Stimulated activated CD8-positive, alpha-beta memory T cell treated with anti-CD3 and anti-CD28 coated beads, Interleukin-7, amount 100 ng/mL, for 48 hours (primary cell): ENCODE data around the gene MPG.

ENCODE experiments used
- DNase-seq, 2 donors: peaks; one replicate each; pipeline ENCODE4 v3.0.0-alpha.2; 2020; ENCODE audit warnings: low read depth in 1 of 2; ENCODE audit errors: extremely low read depth in 1 of 2

MPG gene

DNA sequence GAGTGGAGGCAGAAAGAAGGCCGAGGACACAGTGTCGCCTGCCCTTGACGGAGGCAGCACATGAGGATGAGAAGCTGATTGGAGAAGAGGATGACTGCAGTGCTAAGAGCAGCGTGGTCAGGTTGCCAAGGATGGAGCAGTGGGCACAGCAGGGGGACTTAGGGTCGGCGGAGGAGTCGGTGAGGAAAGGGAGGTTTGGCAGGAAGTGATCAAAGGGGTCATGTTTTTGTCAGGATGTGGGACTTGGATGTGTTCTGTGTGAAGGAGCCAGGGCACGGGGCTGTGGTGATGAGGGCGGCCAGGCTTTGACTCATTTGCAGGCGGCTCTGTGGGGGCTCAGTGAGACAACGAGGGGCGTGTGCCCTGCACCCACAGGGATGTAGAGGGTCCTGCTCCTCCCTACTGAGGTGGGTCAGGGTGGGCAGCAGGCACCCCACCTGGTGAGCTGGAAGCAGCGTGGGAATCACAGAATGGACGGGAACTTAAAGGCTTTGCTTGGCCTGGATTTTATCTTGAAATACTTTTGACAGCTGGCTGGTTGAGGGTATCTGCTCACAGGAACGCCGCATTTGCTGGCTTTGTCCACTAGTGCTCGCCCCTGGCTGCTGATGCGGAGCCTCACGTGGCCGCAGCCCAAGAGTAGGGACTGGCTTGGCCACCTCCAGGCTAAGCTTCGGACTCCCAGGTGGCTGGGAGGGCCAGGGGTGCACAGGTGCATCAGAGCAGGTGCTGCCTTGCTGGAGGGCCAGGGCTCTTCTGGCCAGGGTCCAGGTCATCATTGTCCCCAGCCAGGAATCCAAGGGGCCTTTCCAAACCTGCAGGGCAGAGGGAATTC is 6.0 kb downstream of the MPG start:
- DNase-seq = no peak

- peak; percentile 62 to 78 for DNase-seq
These were observed 6.8 kb downstream of the MPG start for GRCh38 chr16:84718-85406.

- DNase-seq = no peak
These were observed 7.4 kb downstream of the MPG start for GRCh38 chr16:85407-85782.

- DNase-seq = no peak
These were observed 7.8 kb downstream of the MPG start for GRCh38 chr16:85865-86264.

- no peak for DNase-seq
These were observed 8.5 kb downstream of the MPG start for GRCh38 chr16:86483-86952.

- DNase-seq = no peak
These were observed 10.6 kb downstream of the MPG start for GRCh38 chr16:88613-89012.

- no peak for DNase-seq
These were observed 11.6 kb downstream of the MPG start for GRCh38 chr16:89391-90302.

DNA sequence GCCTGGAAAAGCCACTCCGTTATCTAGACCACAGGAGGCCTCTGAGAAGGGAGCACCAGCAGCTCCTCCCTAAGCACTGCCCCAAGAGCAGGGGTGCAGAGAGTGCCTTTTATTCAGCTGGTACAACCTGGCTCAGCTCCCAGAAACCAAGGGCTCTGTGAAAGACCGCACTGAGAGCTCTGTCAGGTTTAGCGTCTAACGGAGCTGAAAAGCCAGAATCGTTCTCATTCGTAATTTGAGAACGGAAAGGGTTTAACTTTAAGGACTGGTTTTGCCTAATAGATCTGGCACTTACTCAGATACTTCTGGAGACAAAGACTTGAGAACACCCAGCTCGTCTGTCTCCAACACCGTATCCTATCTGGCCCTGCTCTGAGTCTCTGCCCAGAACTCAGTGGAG is 13.5 kb downstream of the MPG start:
- no peak for DNase-seq

DNA sequence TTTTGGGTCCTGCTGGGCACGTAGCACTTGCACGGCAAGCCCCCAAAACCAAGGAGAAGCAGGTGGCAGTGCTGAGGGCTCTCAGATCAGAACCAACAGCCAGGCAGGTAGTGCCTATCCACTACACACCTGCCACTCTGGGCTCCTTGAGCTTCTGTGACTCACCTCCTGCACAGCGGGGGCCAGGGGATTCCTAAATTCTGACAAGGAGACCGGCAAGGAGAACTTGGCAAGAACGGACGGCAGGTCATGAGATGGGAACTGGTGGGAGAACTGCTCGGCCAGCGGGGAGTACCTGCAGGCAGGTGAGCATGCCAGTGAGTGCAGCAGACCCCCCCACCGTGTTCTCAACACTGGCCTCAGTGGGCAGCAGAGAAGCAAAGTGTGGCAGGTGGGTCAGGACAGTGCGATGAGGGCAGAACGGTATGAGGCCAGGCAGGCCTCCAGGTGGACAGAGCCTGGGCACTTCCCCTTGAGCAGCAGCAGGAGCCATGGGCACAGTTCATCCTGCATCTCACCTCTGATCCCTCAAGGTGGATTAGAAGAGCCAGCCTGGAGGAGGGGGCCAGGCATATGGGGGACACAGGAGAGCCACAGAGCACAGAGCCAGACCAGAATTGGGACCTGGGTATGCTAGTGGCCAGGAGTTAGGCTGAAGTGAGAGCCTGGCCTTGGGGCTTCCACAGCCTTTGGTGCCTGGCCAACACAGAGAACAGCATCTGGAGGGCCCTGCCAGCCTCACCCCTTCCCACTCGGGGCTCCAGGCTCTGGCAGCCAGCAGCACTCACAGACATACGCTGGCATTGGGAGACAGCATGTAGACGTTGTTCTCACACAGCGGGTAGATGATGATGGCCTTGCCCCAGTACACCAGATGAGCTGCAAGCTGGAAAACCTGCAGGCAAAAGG is 14.7 kb downstream of the MPG start:
- DNase-seq = no peak

DNA sequence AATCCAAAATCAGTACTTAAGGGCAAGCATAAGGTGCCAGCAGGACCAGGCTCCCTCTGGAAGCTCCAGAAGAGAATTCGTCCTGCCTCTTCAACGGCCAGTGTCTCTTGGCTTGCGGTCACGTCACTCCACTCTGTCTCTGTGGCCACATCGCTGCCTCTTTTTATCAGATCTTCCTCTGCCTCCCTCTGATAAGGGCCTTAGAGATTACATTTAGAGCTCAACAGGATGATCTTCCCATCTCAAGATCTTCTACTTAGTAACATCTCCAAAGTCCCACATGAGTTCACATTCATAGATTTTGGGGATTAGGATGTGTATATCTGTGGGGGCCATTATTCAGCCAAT is 16.9 kb downstream of the MPG start:
- DNase-seq = no peak

- peak; percentile 79 to 81 for DNase-seq
These were observed 18.9 kb downstream of the MPG start for GRCh38 chr16:96935-97381.

GRCh38 chr16:97822-98221 is 19.8 kb downstream of the MPG start:
- DNase-seq = no peak

DNA sequence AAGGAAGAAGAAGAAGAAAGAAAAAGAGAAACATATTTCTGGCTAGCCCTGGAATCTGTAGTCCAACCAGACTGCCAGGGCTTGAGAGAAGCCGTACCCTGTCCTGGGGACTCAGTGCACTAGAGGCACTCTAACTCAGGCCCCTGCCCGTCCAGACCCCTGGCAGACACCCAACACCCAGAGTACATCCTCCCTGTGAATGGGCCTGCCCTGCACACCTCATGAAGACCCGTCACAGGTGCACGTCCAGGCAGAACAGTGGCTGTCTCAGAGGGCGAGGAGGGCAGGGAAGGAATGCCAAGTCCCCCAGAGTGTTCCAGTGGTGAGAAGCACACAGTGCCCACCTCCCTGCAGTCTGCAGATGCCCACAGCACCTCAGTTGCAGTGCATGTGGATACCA is 23.0 kb downstream of the MPG start:
- DNase-seq = no peak

GRCh38 chr16:101586-101985 is 23.6 kb downstream of the MPG start:
- DNase-seq = no peak

GRCh38 chr16:102060-102855 is 24.2 kb downstream of the MPG start:
- no peak for DNase-seq

- DNase-seq = no peak
These were observed 26.3 kb downstream of the MPG start for GRCh38 chr16:104355-104754.

- DNase-seq = no peak
These were observed 26.9 kb downstream of the MPG start for GRCh38 chr16:104928-105327.

DNA sequence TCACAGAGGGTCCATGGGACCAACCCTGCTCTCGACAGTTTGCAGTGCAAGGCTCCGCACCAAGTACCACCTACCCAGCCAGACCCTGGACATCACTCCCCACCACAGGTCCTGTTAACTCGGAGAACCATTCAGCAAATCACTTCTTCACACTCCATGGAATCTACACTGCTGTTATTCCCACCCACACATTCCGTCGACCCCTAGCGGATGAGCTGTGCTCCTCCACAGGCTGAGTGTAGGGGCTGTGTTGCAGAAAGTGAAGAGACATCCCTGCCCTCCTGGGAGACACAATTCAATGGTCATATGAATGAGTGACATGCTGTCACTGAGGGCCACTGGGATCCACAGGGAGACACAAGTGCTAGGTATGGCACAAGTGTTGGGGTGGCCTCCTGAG is 27.5 kb downstream of the MPG start:
- no peak for DNase-seq

- DNase-seq = no peak
These were observed 28.7 kb downstream of the MPG start for GRCh38 chr16:106623-107324.
